HUES64 (cell line): Measurements from ENCODE around the gene CACNA1C.

Source experiments
- H3K27ac ChIP-seq: 2 replicates; pipeline ENCODE4 v1.7.0; 2013; ENCODE audit warnings: low read depth, low read length, inconsistent platforms
- H3K27me3 ChIP-seq: 2 replicates; pipeline ENCODE4 v1.6.1; 2013; ENCODE audit warnings: mild to moderate bottlenecking, low read length; ENCODE audit not compliant: insufficient read depth
- H3K36me3 ChIP-seq: 2 replicates; pipeline ENCODE4 v1.6.1; 2013; ENCODE audit warnings: mild to moderate bottlenecking, low read length; ENCODE audit not compliant: insufficient read depth
- H3K4me1 ChIP-seq: 2 replicates; pipeline ENCODE4 v1.6.1; 2013; ENCODE audit warnings: mild to moderate bottlenecking, low read length, moderate library complexity; ENCODE audit not compliant: insufficient read depth
- H3K4me3 ChIP-seq: 2 replicates; pipeline ENCODE4 v1.5.1; 2013; ENCODE audit warnings: mild to moderate bottlenecking, low read length, moderate library complexity
- H3K9ac ChIP-seq: 2 replicates; pipeline ENCODE4 v1.6.1; 2013; ENCODE audit warnings: mild to moderate bottlenecking, low read depth, low read length
- H3K9me3 ChIP-seq: 2 replicates; pipeline ENCODE4 v1.6.1; 2013; ENCODE audit warnings: low read depth, low read length; ENCODE audit not compliant: insufficient read depth
- WGBS: fragments of 150-250, 120-280 bp; methylation state at CpG from one replicate; pipeline ENCODE4 v1.1.7; 2013; ENCODE audit warnings: missing lambda C conversion rate; 5-methylcytosine and 5-hydroxymethylcytosine counted together

CACNA1C gene

DNA sequence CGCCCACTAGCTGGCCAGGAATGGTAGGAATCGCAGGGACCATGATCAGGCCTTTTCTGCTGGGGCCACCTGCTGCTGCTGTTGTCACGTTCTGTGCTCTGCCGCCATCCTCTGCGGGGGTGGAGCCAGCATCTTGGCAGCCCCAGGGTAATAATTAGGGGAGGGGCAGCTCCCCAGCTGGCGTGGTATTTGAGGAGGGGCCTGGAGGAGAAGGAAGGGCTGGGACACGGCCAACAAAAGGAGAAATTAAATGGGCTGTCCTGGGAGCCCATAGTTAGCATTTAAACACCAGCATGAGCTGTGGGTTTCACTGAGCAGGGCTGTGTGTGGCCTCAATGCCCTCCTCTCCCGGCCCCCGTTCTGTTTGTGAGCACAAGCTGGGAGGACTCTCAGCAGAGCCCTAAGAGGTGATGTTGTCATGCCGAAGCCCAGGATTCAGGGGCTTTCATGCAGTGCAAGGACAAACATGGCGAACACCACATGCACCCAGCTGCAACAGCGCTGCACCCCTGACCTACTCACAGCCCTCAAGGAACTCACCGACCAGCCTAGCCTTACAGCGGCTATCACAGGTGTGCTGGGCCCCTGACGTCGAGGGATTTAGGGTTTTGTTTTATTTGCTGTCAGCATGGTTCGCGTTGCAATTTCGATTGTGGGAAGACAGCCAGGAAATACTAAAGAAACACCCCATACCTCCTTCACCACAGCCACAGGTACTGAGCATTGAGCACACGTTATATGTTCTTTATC, 324.3 kb downstream of the CACNA1C start:
- Histone ChIP-seq H3K27ac (no peak overlapping the region), H3K36me3 (no peaks in the 10 kb centered on the region), H3K9ac (no peak overlapping the region), H3K27me3 (no peaks in the 10 kb centered on the region), H3K9me3 (no peaks in the 10 kb centered on the region), H3K4me3 (no peak overlapping the region), H3K4me1 (peaks cover 6% of the 10 kb centered on the region)
- 56% methylated on average over 20 of the region's 20 CpGs for WGBS

- Histone ChIP-seq H3K4me1 (peaks cover 6% of the 10 kb centered on the region), H3K36me3 (no peaks in the 10 kb centered on the region), H3K27me3 (no peaks in the 10 kb centered on the region), H3K27ac (no peak overlapping the region), H3K4me3 (no peak overlapping the region), H3K9ac (no peak overlapping the region), H3K9me3 (no peaks in the 10 kb centered on the region)
- WGBS = 96% methylated on average over 7 of the region's 7 CpGs
Measured at GRCh38 chr12:2378835-2379330, 326.1 kb downstream of the CACNA1C start.

- Histone ChIP-seq H3K4me1 (peaks cover 6% of the 10 kb centered on the region), H3K4me3 (no peak overlapping the region), H3K36me3 (no peaks in the 10 kb centered on the region), H3K27me3 (no peaks in the 10 kb centered on the region), H3K9me3 (no peaks in the 10 kb centered on the region), H3K9ac (no peak overlapping the region), H3K27ac (no peak overlapping the region)
- WGBS = 83% methylated on average over 2 of the region's 2 CpGs
Measured at GRCh38 chr12:2380946-2381345, 328.2 kb downstream of the CACNA1C start.

DNA sequence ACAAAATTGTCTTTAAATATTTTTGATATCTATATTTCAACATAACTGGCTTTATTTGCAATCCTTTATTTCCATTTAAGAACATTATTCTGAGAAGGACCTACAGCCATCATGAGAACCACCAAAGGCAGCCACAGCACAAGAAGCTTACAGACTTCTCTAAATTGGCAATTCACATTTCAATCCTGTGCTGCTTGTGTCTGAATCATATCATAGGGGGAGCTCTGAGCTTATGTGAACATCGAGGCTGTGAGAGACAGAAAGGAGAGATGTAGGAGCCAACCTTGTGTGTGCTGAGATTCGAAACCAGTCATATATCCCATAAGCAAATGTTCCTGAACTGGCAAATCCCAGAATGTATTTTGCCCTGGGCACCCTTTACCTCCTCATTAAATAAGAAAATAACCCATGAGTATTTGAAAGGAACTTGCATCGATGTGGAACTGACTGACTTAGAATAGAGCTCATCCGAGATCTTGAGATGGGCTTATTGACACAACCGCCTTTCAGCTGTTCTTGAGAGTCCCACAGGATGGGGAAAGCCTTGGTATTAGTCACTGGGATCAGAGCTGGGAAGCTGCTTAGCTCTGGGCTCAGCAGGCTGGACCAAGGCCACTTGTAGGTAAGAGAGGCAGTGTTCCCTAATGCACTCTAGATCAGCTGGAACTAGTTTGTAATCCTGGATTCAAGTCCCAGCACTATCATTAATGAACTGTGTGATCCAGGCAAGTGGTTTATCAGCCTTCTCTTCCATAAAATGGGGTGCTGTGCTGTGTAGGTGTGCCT, 329.8 kb downstream of the CACNA1C start:
- Histone ChIP-seq H3K9me3 (no peaks in the 10 kb centered on the region), H3K4me3 (no peak overlapping the region), H3K36me3 (no peaks in the 10 kb centered on the region), H3K27ac (no peak overlapping the region), H3K27me3 (no peaks in the 10 kb centered on the region), H3K9ac (no peak overlapping the region), H3K4me1 (peaks cover 2% of the 10 kb centered on the region; the same call in 1 of the 2 replicates)
- WGBS = 85% methylated on average over 5 of the region's 5 CpGs

DNA sequence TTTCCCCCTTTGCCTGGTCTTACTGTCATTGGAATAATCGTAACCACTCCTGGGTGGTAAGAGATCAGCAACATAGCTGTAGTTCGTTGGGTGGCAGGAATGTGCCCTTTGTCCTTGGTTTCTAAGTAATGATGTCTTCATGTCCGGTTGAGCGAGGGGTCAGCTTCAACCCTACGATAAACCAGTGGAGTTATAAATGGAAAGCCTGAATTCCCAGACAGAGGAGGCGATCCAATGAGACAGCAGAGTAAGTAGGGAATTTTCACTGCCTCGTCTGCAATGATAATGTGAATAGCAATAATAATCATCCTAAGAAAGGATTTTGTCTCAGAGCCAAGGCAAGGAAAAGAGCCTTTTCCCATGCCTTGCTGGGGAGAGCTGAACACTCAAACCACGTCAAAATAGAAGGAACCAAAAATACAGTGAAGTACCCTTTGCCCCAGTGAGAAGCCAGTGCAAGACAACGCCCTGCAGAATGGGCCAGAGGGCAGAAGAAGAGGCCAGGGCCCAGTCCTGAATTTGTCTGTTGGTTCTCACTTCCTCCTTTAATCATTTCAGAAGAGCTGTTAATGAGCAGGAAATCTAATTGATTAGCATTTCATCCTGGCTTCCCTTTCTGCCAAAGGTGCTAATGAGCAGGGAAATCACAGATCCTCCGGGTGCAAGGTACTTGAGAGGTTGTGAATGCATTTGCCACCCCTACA, 330.7 kb downstream of the CACNA1C start:
- Histone ChIP-seq H3K27ac (no peak overlapping the region), H3K9ac (no peak overlapping the region), H3K4me3 (no peak overlapping the region), H3K4me1 (no peaks in the 10 kb centered on the region), H3K9me3 (no peaks in the 10 kb centered on the region), H3K27me3 (no peaks in the 10 kb centered on the region), H3K36me3 (no peaks in the 10 kb centered on the region)
- 85% methylated on average over 10 of the region's 10 CpGs for WGBS

GRCh38 chr12:2384029-2384386, 331.2 kb downstream of the CACNA1C start:
- Histone ChIP-seq H3K27ac (no peak overlapping the region), H3K36me3 (no peaks in the 10 kb centered on the region), H3K9me3 (no peaks in the 10 kb centered on the region), H3K9ac (no peak overlapping the region), H3K27me3 (no peaks in the 10 kb centered on the region), H3K4me3 (no peak overlapping the region), H3K4me1 (no peaks in the 10 kb centered on the region)
- 93% methylated on average over 6 of the region's 6 CpGs for WGBS

GRCh38 chr12:2384533-2385351, 332.0 kb downstream of the CACNA1C start:
- Histone ChIP-seq H3K9ac (no peak overlapping the region), H3K4me3 (no peak overlapping the region)
- 91% methylated on average over 17 of the region's 17 CpGs for WGBS

GRCh38 chr12:2385529-2385928, 332.7 kb downstream of the CACNA1C start:
- H3K27ac ChIP-seq = no peak overlapping the region
- no peaks in the 10 kb centered on the region for H3K4me1 ChIP-seq

More at GRCh38 chr12:2384533-2385351, 332.0 kb downstream of the CACNA1C start:
- H3K9me3 ChIP-seq = no peaks in the 10 kb centered on the region
- no peaks in the 10 kb centered on the region for H3K4me1 ChIP-seq
- no peak overlapping the region for H3K27ac ChIP-seq
- no peaks in the 10 kb centered on the region for H3K27me3 ChIP-seq
- no peaks in the 10 kb centered on the region for H3K36me3 ChIP-seq

GRCh38 chr12:2386566-2386965, 333.8 kb downstream of the CACNA1C start:
- no peaks in the 10 kb centered on the region for H3K27me3 ChIP-seq
- H3K36me3 ChIP-seq = no peaks in the 10 kb centered on the region
- WGBS = 69% methylated on average over 3 of the region's 3 CpGs

More at GRCh38 chr12:2385529-2385928, 332.7 kb downstream of the CACNA1C start:
- no peaks in the 10 kb centered on the region for H3K9me3 ChIP-seq
- H3K27me3 ChIP-seq = no peaks in the 10 kb centered on the region
- 84% methylated on average over 3 of the region's 5 CpGs for WGBS
- no peak overlapping the region for H3K4me3 ChIP-seq
- H3K36me3 ChIP-seq = no peaks in the 10 kb centered on the region
- H3K9ac ChIP-seq = no peak overlapping the region

DNA sequence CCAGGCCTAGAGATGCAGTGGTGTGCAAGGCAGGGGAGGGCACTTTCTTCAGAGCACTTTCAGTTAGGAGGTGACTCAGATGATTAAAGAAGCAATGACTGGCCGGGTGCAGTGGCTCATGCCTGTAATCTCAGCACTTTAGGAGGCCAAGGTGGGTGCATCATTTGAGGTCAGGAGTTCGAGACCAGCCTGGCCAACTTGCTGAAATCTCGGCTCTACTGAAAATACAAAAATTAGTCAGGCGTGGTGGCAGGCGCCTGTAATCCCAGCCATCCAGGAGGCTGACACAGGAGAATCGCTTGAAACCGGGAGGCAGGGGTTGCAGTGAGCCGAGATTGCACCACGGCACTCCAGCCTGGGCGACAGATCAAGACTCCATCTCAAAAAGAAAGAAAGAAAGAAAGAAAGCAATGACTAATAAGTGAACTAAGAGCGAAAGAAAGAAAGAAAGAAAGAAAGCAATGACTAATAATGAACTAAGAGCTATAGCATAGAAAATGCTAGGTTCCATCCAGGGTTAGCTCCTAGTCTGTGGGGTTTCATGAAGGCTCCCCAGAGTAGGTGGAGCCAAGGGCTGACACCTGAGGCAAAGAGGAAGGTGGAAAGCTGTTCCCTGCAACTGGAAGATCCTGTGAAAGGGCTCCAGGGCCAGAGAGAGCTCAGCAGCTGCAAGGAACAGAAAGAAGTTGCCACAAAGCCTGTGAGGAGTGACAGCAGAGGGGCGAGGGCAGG, 334.5 kb downstream of the CACNA1C start:
- WGBS = 94% methylated on average over 12 of the region's 12 CpGs
- Histone ChIP-seq H3K9ac (no peak overlapping the region), H3K27ac (no peak overlapping the region)

More at GRCh38 chr12:2386566-2386965, 333.8 kb downstream of the CACNA1C start:
- H3K27ac ChIP-seq = no peak overlapping the region
- no peaks in the 10 kb centered on the region for H3K9me3 ChIP-seq
- no peak overlapping the region for H3K9ac ChIP-seq
- no peak overlapping the region for H3K4me3 ChIP-seq
- no peaks in the 10 kb centered on the region for H3K4me1 ChIP-seq

More for the DNA sequence above, 334.5 kb downstream of the CACNA1C start:
- H3K9me3 ChIP-seq = no peaks in the 10 kb centered on the region
- no peaks in the 10 kb centered on the region for H3K36me3 ChIP-seq
- no peaks in the 10 kb centered on the region for H3K27me3 ChIP-seq
- no peaks in the 10 kb centered on the region for H3K4me1 ChIP-seq
- H3K4me3 ChIP-seq = no peak overlapping the region
